Measurements from ENCODE around the gene NMNAT2. TPM values are rescaled to one million over a fixed set of nuclear protein-coding genes. Genes with fewer than 3 reads are reported as not detected.
A peak's percentile ranks its signal among the peaks of the same experiment; 100 is the strongest.

NMNAT2 gene
- total and polyA plus RNA-seq, 2 of the 4 experiments (the other 2 are of a cell fraction): 0.36 to 2.4 TPM

GRCh38 chr1:183240526-183240825 lies 177.7 kb downstream of the NMNAT2 start:
- in situ Hi-C loops (cut with MboI; ENCODE audit: low sequenced_read_pairs) (loop anchor here (25.0 kb wide), 1 partner anchor 278 kb away; the partner anchor contains the start of gene SHCBP1L), intact Hi-C loops (cut with micrococcal nuclease) (no loop called here), dilution Hi-C loops (cut with HindIII; ENCODE audit: low sequenced_read_pairs, unreplicated experiment) (no loop called here)
- Histone ChIP-seq H4K91ac (ENCODE audit: insufficient read depth, low read depth, low read length) (no peak overlapping the region), H3K4me2 (ENCODE audit: low read depth, low read length) (no peak overlapping the region), H3K79me1 (ENCODE audit: low read depth in 1 of 2, low read length in 2 of 2) (no peaks in the 10 kb centered on the region; a peak in 1 of 4 replicates), H3K9me3 (ENCODE audit: control insufficient read depth, insufficient read depth, low read length) (no peaks in the 10 kb centered on the region), H3K27ac (ENCODE audit: insufficient read depth, low read length) (no peak overlapping the region), H3K4ac (ENCODE audit: low read depth, low read length) (no peak overlapping the region), H3K4me1 (ENCODE audit: control insufficient read depth, insufficient read depth, low read length) (peaks cover 5% of the 10 kb centered on the region), H3K9me1 (ENCODE audit: insufficient read depth, low read length) (peaks cover 6% of the 10 kb centered on the region), H4K5ac (ENCODE audit: low read depth, low read length) (no peak overlapping the region), H2BK20ac (ENCODE audit: low read depth, low read length) (no peak overlapping the region), H4K20me1 (ENCODE audit: insufficient read depth, low read length) (no peaks in the 10 kb centered on the region), H2BK5ac (ENCODE audit: low read depth, low read length, poor library complexity, severe bottlenecking) (no peak overlapping the region), H3K4me3 (ENCODE audit: insufficient read depth, low read depth, low read length) (no peak overlapping the region), H2AK9ac (replicated peaks; ENCODE audit: low read depth, low read length, poor library complexity) (no peak overlapping the region), H3K18ac (ENCODE audit: low read depth, low read length) (no peak overlapping the region), H2BK120ac (ENCODE audit: low read depth, low read length) (no peak overlapping the region), H2AK5ac (ENCODE audit: low read depth, low read length) (no peak overlapping the region), H3K56ac (ENCODE audit: extremely low read depth, insufficient read depth, low read length) (no peak overlapping the region), H4K8ac (ENCODE audit: low read depth in 2 of 2, low read length in 2 of 2) (peak overlapping the region in 1 of 2 experiments; percentile 19; a peak in 1 of 4 replicates), H2BK15ac (ENCODE audit: low read depth, low read length) (peak overlapping the region; percentile 41; the same call in 1 of the 3 replicates), H2AFZ (replicated peaks; ENCODE audit: low read length, poor library complexity) (no peak overlapping the region), H3K23ac (ENCODE audit: low read depth, low read length) (no peak overlapping the region), H3K9ac (ENCODE audit: low read depth, low read length) (no peak overlapping the region), H3K36me3 (ENCODE audit: control insufficient read depth, insufficient read depth, low read length) (no peaks in the 10 kb centered on the region), H3K27me3 (ENCODE audit: control insufficient read depth, insufficient read depth, low read length) (no peaks in the 10 kb centered on the region), H3K14ac (replicated peaks; ENCODE audit: low read depth, low read length) (no peak overlapping the region)
- no CpG with 5 or more reads among the region's 4 CpGs for WGBS, 2 experiments (ENCODE audit: extremely low coverage in 2 of 2, insufficient read length in 1 of 2)
- no peak for TF ChIP-seq MAFK (IDR thresholded peaks at IDR 0.05; ENCODE audit: low read depth, low read length)
- no peak for TF ChIP-seq FOS (IDR thresholded peaks at IDR 0.05; ENCODE audit: low read depth, low read length)
- no peak for TF ChIP-seq MAZ (IDR thresholded peaks at IDR 0.05; ENCODE audit: borderline replicate concordance, low read depth, low read length)
- TF ChIP-seq CEBPB (IDR thresholded peaks at IDR 0.05; ENCODE audit: low read depth, low read length): no peak
- DNase-seq: no peak
- ATAC-seq (ENCODE audit: low read depth): no peak
- BruUV-seq (replicated peaks): no TSS peak
- ChIA-PET POLR2A (ENCODE audit: unreplicated experiment) (no interaction called here), CTCF (no interaction called here)

Measured in IMR-90 (cell line).